ENCODE data around the gene TMEM131. TPM values are rescaled to one million over a fixed set of nuclear protein-coding genes. Genes with fewer than 3 reads are reported as not detected.

The TMEM131 gene
- total RNA-seq, 6 experiments from 2014 or later, result 39.2 to 49.5 (median 45.1) TPM

- no peak for DNase-seq
- no peak overlapping the region for H3K27ac Mint-ChIP-seq
- peaks cover 42% of the 10 kb centered on the region for H3K4me1 Mint-ChIP-seq (ENCODE audit: low read depth)
- TF ChIP-seq CTCF (IDR thresholded peaks at IDR 0.05), result no peak
- peaks cover 19% of the 10 kb centered on the region for H3K9me3 Mint-ChIP-seq
- H3K27me3 Mint-ChIP-seq (ENCODE audit: insufficient read depth), result no peaks in the 10 kb centered on the region
- no peak overlapping the region for H3K4me3 Mint-ChIP-seq
- H3K36me3 Mint-ChIP-seq (ENCODE audit: low read depth), result peaks cover 41% of the 10 kb centered on the region
Observed at GRCh38 chr2:97985998-97986397, 9.8 kb downstream of the TMEM131 start.

GRCh38 chr2:97983698-97984097 is 12.1 kb downstream of the TMEM131 start:
- peaks cover 25% of the 10 kb centered on the region for H3K9me3 Mint-ChIP-seq
- no peak for TF ChIP-seq CTCF (IDR thresholded peaks at IDR 0.05)
- H3K27me3 Mint-ChIP-seq (ENCODE audit: insufficient read depth), result no peaks in the 10 kb centered on the region
- H3K27ac Mint-ChIP-seq, result no peak overlapping the region
- H3K4me3 Mint-ChIP-seq, result no peak overlapping the region
- peaks cover 36% of the 10 kb centered on the region for H3K4me1 Mint-ChIP-seq (ENCODE audit: low read depth)
- H3K36me3 Mint-ChIP-seq (ENCODE audit: low read depth), result peaks cover 52% of the 10 kb centered on the region
- DNase-seq, result no peak

DNA sequence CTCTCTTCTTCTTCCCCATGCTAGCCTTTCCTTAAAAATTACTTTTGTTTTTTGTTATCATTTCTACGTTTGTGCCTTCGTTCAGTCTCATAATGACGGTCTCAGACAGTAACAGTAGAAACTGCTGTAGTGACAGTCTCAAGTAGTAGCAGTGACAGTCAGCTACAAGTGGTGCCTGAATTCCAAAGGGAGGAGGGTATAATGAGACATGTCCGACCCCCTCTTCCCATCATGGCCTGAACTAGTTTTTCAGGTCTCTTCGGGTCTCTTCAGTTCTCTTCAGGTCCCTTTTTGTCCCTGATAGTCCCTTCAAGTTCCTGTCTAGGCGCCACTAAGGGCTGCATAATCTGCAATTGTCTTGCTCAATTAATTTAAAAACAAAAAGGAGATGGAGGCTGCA is 12.6 kb downstream of the TMEM131 start:
- Mint-ChIP-seq H3K27ac (no peak overlapping the region), H3K27me3 (ENCODE audit: insufficient read depth) (no peaks in the 10 kb centered on the region), H3K4me3 (peak overlapping the region; percentile 12; the same call in 1 of the 2 replicates), H3K4me1 (ENCODE audit: low read depth) (peaks cover 32% of the 10 kb centered on the region), H3K36me3 (ENCODE audit: low read depth) (peaks cover 51% of the 10 kb centered on the region), H3K9me3 (peaks cover 23% of the 10 kb centered on the region)
- DNase-seq, result no peak
- no peak for TF ChIP-seq CTCF (IDR thresholded peaks at IDR 0.05)

GRCh38 chr2:97982621-97983020 is 13.1 kb downstream of the TMEM131 start:
- peaks cover 32% of the 10 kb centered on the region for H3K4me1 Mint-ChIP-seq (ENCODE audit: low read depth)
- no peak for DNase-seq
- H3K36me3 Mint-ChIP-seq (ENCODE audit: low read depth), result peaks cover 46% of the 10 kb centered on the region
- H3K9me3 Mint-ChIP-seq, result peaks cover 18% of the 10 kb centered on the region
- H3K27me3 Mint-ChIP-seq (ENCODE audit: insufficient read depth), result no peaks in the 10 kb centered on the region; the same call in 1 of the 2 replicates
- no peak for TF ChIP-seq CTCF (IDR thresholded peaks at IDR 0.05)
- H3K4me3 Mint-ChIP-seq, result no peak overlapping the region
- H3K27ac Mint-ChIP-seq, result no peak overlapping the region; the same call in 1 of the 2 replicates

GRCh38 chr2:97981961-97982360 is 13.8 kb downstream of the TMEM131 start:
- no peak overlapping the region for H3K27ac Mint-ChIP-seq
- H3K36me3 Mint-ChIP-seq (ENCODE audit: low read depth), result peaks cover 43% of the 10 kb centered on the region
- DNase-seq, result no peak
- no peak for TF ChIP-seq CTCF (IDR thresholded peaks at IDR 0.05)
- H3K4me3 Mint-ChIP-seq, result no peak overlapping the region
- no peaks in the 10 kb centered on the region; the same call in 1 of the 2 replicates for H3K27me3 Mint-ChIP-seq (ENCODE audit: insufficient read depth)
- peaks cover 31% of the 10 kb centered on the region for H3K4me1 Mint-ChIP-seq (ENCODE audit: low read depth)
- H3K9me3 Mint-ChIP-seq, result peaks cover 17% of the 10 kb centered on the region

- peaks cover 29% of the 10 kb centered on the region for H3K9me3 Mint-ChIP-seq
- no peak overlapping the region for H3K4me3 Mint-ChIP-seq
- no peak overlapping the region for H3K27ac Mint-ChIP-seq
- peaks cover 19% of the 10 kb centered on the region for H3K4me1 Mint-ChIP-seq (ENCODE audit: low read depth)
- no peaks in the 10 kb centered on the region; the same call in 1 of the 2 replicates for H3K27me3 Mint-ChIP-seq (ENCODE audit: insufficient read depth)
- peaks cover 51% of the 10 kb centered on the region for H3K36me3 Mint-ChIP-seq (ENCODE audit: low read depth)
- TF ChIP-seq CTCF (IDR thresholded peaks at IDR 0.05), result no peak
- no peak for DNase-seq
Observed at GRCh38 chr2:97979904-97980303, 15.8 kb downstream of the TMEM131 start.
